A549 (cell line): Measurements from ENCODE around the gene MAFG. TPM values are rescaled to one million over a fixed set of nuclear protein-coding genes. Genes with fewer than 3 reads are reported as not detected.
A peak's percentile ranks its signal among the peaks of the same experiment; 100 is the strongest.

Experiments used
- ATAC-seq, 2 experiments: fragments of 200-7000 bp in 1 of 2; fragments of >200 bp in 1 of 2; cut with Nextera tagmentation in 1 of 2; cut with Tn5 transposase in 1 of 2; 3 replicates each; pipeline versions ENCODE4 v1.8.0 to v1.9.1; 2018 to 2020; ENCODE audit warnings: mild to moderate bottlenecking in 1 of 2, moderate library complexity in 1 of 2
- CTCF ChIA-PET: fragments of 300-600 bp; sonication (Branson Sonifier 250); formaldehyde crosslinking; extraction: SDS; loops from one replicate; lab custom pipeline; 2021; ENCODE audit warnings: antibody characterized with exemption, inconsistent platforms; lab: Yijun Ruan, JAX
- POLR2A ChIA-PET: fragments of 350-600 bp; formaldehyde crosslinking; extraction: SDS; loops from one replicate; lab custom pipeline; 2021; ENCODE audit warnings: antibody characterized with exemption, inconsistent platforms; lab: Yijun Ruan, JAX
- DNase-seq, 2 experiments: peaks; one replicate each; pipeline versions ENCODE4 v3.0.0 to v3.0.0-alpha.2; 2011 to 2016; ENCODE audit warnings: low read depth in 1 of 2, low spot score in 1 of 2
- FAIRE-seq: peaks from 2 replicates; lab custom pipeline; 2011; peaks lifted over from hg19 to GRCh38; lab: Jason Lieb, UNC
- H3K27ac ChIP-seq, 2 experiments: fragments of >200 bp; sonication (Bioruptor Twin); formaldehyde crosslinking; 3 replicates each; pipeline ENCODE4 v1.5.1; 2016 to 2017
- H3K4me1 ChIP-seq: fragments of >200 bp; sonication (Bioruptor Twin); formaldehyde crosslinking; 3 replicates; pipeline ENCODE4 v1.6.1; 2016
- H3K4me2 ChIP-seq: fragments of >200 bp; sonication (Bioruptor Twin); formaldehyde crosslinking; 3 replicates; pipeline ENCODE4 v1.6.1; 2016
- H3K4me3 ChIP-seq: fragments of >200 bp; sonication (Bioruptor Twin); formaldehyde crosslinking; 3 replicates; pipeline ENCODE4 v1.5.1; 2016
- H3K9me3 ChIP-seq: fragments of >200 bp; sonication (Bioruptor Twin); formaldehyde crosslinking; 3 replicates; pipeline ENCODE4 v1.6.1; 2016
- CBX2 ChIP-seq: fragments of 200-600 bp; sonication (generic); IDR thresholded peaks from 2 replicates; pipeline ENCODE4 v1.6.1; 2016; ENCODE audit warnings: low read depth, mild to moderate bottlenecking, borderline replicate concordance
- CBX8 ChIP-seq: fragments of 200-600 bp; sonication (generic); IDR thresholded peaks from 2 replicates; pipeline ENCODE4 v1.6.1; 2016
- CHD4 ChIP-seq: fragments of 200-600 bp; sonication (generic); IDR thresholded peaks from 2 replicates; pipeline ENCODE4 v1.6.1; 2016; ENCODE audit warnings: antibody characterized with exemption, mild to moderate bottlenecking, borderline replicate concordance
- EHMT2 ChIP-seq: fragments of 200-600 bp; sonication (generic); IDR thresholded peaks from 2 replicates; pipeline ENCODE4 v1.6.1; 2016; ENCODE audit warnings: antibody characterized with exemption, low read depth, mild to moderate bottlenecking, moderate library complexity
- EP300 ChIP-seq, 2 experiments: fragments of >200 bp; sonication (Bioruptor Twin); formaldehyde crosslinking; IDR thresholded peaks; 2 replicates in 1 of 2; 3 replicates in 1 of 2; pipeline ENCODE4 v1.6.1; 2016 to 2017
- FOSL2 ChIP-seq, 2 experiments: fragments of 450-650 bp in 1 of 2; fragments of >200 bp in 1 of 2; sonication (Bioruptor Twin) in 1 of 2; formaldehyde crosslinking; IDR thresholded peaks; 2 replicates each; pipeline versions ENCODE4 v1.5.0 to v1.6.1; 2016 to 2020; ENCODE audit warnings: mild to moderate bottlenecking in 1 of 2, moderate library complexity in 1 of 2
- HOXA7 ChIP-seq: fragments of 250-450 bp; sonication (Bioruptor Pico); IDR thresholded peaks from 2 replicates; pipeline ENCODE4 v1.5.0; 2020; ENCODE audit warnings: mild to moderate bottlenecking, moderate library complexity
- KDM5A ChIP-seq: fragments of 200-600 bp; sonication (generic); IDR thresholded peaks from 2 replicates; pipeline ENCODE4 v1.6.1; 2016; ENCODE audit warnings: antibody characterized with exemption, mild to moderate bottlenecking
- MYC ChIP-seq: IDR thresholded peaks from 2 replicates; pipeline ENCODE4 v1.6.1; 2012; ENCODE audit warnings: mild to moderate bottlenecking, inconsistent platforms, low read length, improper control_type of control experiment, borderline replicate concordance
- NFE2L2 ChIP-seq: fragments of 150-350 bp; conservative IDR thresholded peaks from 2 replicates; pipeline ENCODE4 v1.6.1; 2014; ENCODE audit warnings: low read length
- RAD21 ChIP-seq, 2 experiments: fragments of >200 bp in 1 of 2; sonication (Bioruptor Twin) in 1 of 2; formaldehyde crosslinking in 1 of 2; IDR thresholded peaks in 1 of 2; conservative IDR thresholded peaks in 1 of 2; 2 replicates in 1 of 2; 3 replicates in 1 of 2; pipeline ENCODE4 v1.6.1; 2012 to 2018; ENCODE audit warnings: inconsistent platforms in 1 of 2
- RARB ChIP-seq: fragments of 250-450 bp; sonication (Bioruptor Pico); IDR thresholded peaks from 2 replicates; pipeline ENCODE4 v1.8.0; 2021; ENCODE audit warnings: mild to moderate bottlenecking, moderate library complexity
- RCOR1 ChIP-seq: fragments of 150-350 bp; IDR thresholded peaks from 2 replicates; pipeline ENCODE4 v1.6.1; 2014; ENCODE audit warnings: antibody characterized with exemption, low read length, low read depth
- SMC3 ChIP-seq: fragments of >200 bp; sonication (Bioruptor Twin); formaldehyde crosslinking; IDR thresholded peaks from 3 replicates; pipeline ENCODE4 v1.6.1; 2018; ENCODE audit warnings: inconsistent platforms
- SREBF2 ChIP-seq: fragments of 450-650 bp; IDR thresholded peaks from 2 replicates; pipeline ENCODE4 v1.6.1; 2014; ENCODE audit warnings: mild to moderate bottlenecking, moderate library complexity
- TFCP2L1 ChIP-seq: fragments of 250-450 bp; sonication (Bioruptor Pico); IDR thresholded peaks from 2 replicates; pipeline ENCODE4 v1.5.0; 2021; ENCODE audit warnings: mild to moderate bottlenecking
- TP53 ChIP-seq: fragments of 250-450 bp; sonication (Bioruptor Pico); IDR thresholded peaks from 2 replicates; pipeline ENCODE4 v1.5.0; 2021; ENCODE audit warnings: mild to moderate bottlenecking, moderate library complexity
- WGBS: methylation state at CpG from one replicate; pipeline ENCODE4 v1.1.6; 2017; ENCODE audit errors: missing lambda C conversion rate; 5-methylcytosine and 5-hydroxymethylcytosine counted together
- polyA plus RNA-seq, 4 experiments: library from polyadenylated mRNA; depleted of rRNA in 3 of 4; stranded (reverse); fragments of >200 nt; fragmentation: RNase III in 1 of 4; extraction: RNeasy Plus Mini Kit Qiagen cat#74134 plus additional on column Dnase treatment in 1 of 4; gene quantifications; 2 replicates in 3 of 4; 3 replicates in 1 of 4; pipeline ENCODE4 v1.2.3, GENCODE V29; 2011 to 2017
- TF ChIP-seq, protein P1 (sequence below): fragments of 250-450 bp; sonication (Bioruptor Pico); IDR thresholded peaks from 2 replicates; pipeline ENCODE4 v1.5.0; 2021; ENCODE audit warnings: mild to moderate bottlenecking, moderate library complexity, borderline replicate concordance
- TF ChIP-seq, protein P2 (sequence below): fragments of 450-650 bp; IDR thresholded peaks from 2 replicates; pipeline ENCODE4 v1.6.1; 2014; ENCODE audit warnings: antibody characterized with exemption

Gene MAFG
- polyA plus RNA-seq, 2 of the 4 experiments (the other 2 are of a cell fraction) = 47.9 to 57.9 TPM

DNA sequence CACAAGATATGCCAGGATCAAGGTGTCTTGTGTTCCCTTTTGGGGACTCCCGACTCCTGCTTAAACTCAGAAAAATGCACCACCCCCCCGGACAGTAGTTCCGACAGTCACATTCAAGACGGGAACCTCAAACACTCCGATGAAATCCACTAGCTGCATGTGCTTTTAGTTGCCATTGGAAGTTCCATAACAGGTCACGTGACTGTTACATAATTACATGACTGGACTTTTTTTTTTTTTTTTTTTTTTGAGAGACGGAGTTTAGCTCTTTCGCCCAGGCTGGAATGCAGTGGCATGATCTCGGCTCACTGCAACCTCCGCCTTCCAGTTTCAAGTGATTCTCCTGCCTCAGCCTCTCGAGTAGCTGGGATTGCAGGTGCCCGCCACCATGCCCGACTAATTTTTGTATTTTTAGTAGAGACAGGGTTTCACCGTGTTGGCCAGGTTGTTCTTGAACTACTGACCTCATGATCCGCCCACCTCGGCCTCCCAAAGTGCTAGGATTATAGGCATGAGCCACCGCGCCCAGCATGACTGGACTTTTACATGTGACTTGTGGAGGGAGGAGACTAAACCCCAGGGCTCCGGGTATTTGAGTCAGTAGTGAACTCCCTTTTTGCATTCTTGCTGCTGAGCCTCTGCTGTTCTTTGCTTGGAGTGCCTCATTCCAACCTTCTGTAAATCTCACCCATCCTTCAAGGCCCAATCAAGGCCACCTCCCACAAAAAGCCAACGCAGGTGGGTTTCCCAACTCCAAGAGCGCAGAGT lies 11.1 kb downstream of the MAFG start:
- FAIRE-seq (no peak), ATAC-seq (peak in 1 of 2 experiments; percentile 20; a peak in 3 of 6 replicates)

DNA sequence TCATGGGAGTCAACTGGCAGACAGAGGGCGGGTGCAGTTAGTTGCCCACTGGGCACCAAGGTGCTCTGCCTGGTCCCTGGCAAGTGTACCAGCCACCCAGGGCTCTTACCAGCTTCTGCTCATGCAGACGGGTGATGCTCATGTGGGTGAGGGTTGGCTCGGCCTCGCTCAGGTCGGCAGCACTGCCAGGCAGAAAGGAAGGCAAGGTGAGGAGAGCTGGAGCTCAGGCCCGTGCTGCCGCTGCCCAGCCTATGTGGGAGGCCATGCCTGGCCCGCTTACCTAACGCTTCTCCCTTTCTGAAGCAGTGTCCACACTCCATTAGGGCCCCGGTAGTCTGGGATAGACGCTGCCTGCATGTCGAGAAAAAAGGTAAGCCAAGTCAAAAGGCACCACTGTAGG lies 12.2 kb downstream of the MAFG start:
- H3K9me3 ChIP-seq = no peaks in the 10 kb centered on the region
- DNase-seq = no peak
- peaks cover 41% of the 10 kb centered on the region for H3K4me1 ChIP-seq
- no peak overlapping the region for H3K4me2 ChIP-seq
- 97% methylated on average over 12 of the region's 12 CpGs for WGBS
- no peak overlapping the region for H3K27ac ChIP-seq
- TF ChIP-seq SREBF2 (no peak), EP300 (IDR thresholded peaks at IDR 0.05) (no peak), RARB (CRISPR knock-in tag) (no peak), MYC (no peak), CHD4 (no peak), EHMT2 (no peak), CBX2 (no peak), HOXA7 (CRISPR knock-in tag) (no peak), RCOR1 (no peak), TP53 (no peak), KDM5A (no peak), SMC3 (no peak), CBX8 (no peak), TFCP2L1 (CRISPR knock-in tag) (no peak)
- TF ChIP-seq, protein P1, sequence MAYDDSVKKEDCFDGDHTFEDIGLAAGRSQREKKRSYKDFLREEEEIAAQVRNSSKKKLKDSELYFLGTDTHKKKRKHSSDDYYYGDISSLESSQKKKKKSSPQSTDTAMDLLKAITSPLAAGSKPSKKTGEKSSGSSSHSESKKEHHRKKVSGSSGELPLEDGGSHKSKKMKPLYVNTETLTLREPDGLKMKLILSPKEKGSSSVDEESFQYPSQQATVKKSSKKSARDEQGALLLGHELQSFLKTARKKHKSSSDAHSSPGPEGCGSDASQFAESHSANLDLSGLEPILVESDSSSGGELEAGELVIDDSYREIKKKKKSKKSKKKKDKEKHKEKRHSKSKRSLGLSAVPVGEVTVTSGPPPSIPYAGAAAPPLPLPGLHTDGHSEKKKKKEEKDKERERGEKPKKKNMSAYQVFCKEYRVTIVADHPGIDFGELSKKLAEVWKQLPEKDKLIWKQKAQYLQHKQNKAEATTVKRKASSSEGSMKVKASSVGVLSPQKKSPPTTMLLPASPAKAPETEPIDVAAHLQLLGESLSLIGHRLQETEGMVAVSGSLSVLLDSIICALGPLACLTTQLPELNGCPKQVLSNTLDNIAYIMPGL (CRISPR knock-in tag) = no peak
- ATAC-seq = no peak
- POLR2A ChIA-PET = no interaction called here
- CTCF ChIA-PET = interaction anchor here (1.0 to 7.6 kb wide), 4 partner anchors 11 to 115 kb away, joined by 3 to 68 read pairs (median 10); partner anchors contain the start of gene MAFG
- H3K4me3 ChIP-seq = no peak overlapping the region
- FAIRE-seq = no peak

More for the DNA sequence above, 11.1 kb downstream of the MAFG start:
- Histone ChIP-seq H3K27ac (peak overlapping the region; percentile 93 to 97; a peak in 4 of 6 replicates), H3K4me3 (peak overlapping the region; percentile 97), H3K9me3 (no peaks in the 10 kb centered on the region), H3K4me1 (peaks cover 49% of the 10 kb centered on the region), H3K4me2 (peak overlapping the region; percentile 99)
- ChIA-PET CTCF (interaction anchor here (0.9 to 1.8 kb wide), 8 partner anchors 7 to 48 kb away, joined by 3 to 7 read pairs (median 5); partner anchors contain the start of gene MAFG), POLR2A (interaction anchor here (1.2 kb wide), 1 partner anchor 10 kb away, joined by 6 read pairs; no protein-coding TSS in a partner anchor)
- peak in 1 of 2 experiments; percentile 69 for DNase-seq
- no peak for TF ChIP-seq RAD21 (conservative IDR thresholded peaks at IDR 0.05 in 1 of 2, IDR thresholded peaks at IDR 0.05 in 1 of 2)
- peak; percentile 23; the same call in 1 of the 2 replicates for TF ChIP-seq HOXA7 (CRISPR knock-in tag)
- no peak for TF ChIP-seq FOSL2 (IDR thresholded peaks at IDR 0.05)
- 0 out of 2 replicates have a peak, but pooled peaks have one; percentile 2 for TF ChIP-seq FOSL2 (CRISPR knock-in tag; IDR thresholded peaks at IDR 0.05)
- TF ChIP-seq, protein P2, sequence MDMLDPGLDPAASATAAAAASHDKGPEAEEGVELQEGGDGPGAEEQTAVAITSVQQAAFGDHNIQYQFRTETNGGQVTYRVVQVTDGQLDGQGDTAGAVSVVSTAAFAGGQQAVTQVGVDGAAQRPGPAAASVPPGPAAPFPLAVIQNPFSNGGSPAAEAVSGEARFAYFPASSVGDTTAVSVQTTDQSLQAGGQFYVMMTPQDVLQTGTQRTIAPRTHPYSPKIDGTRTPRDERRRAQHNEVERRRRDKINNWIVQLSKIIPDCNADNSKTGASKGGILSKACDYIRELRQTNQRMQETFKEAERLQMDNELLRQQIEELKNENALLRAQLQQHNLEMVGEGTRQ = peak; percentile 35
- TF ChIP-seq NFE2L2 = 0 out of 2 replicates have a peak, but pooled peaks have one; percentile 25
- 68% methylated on average over 21 of the region's 21 CpGs for WGBS
